HEK293 (cell line): ENCODE results near the gene MASP2.

Experiments used
- CTCF ChIA-PET: fragments of 350-600 bp; formaldehyde crosslinking; extraction: SDS; loops from one replicate; lab custom pipeline; 2021; ENCODE audit warnings: antibody characterized with exemption; lab: Yijun Ruan, JAX
- POLR2A ChIA-PET: fragments of 300-600 bp; formaldehyde crosslinking; extraction: SDS; loops from one replicate; lab custom pipeline; 2020; ENCODE audit warnings: antibody characterized with exemption, inconsistent platforms; lab: Yijun Ruan, JAX
- H3K27ac ChIP-seq: fragments of 200-500 bp; sonication (Bioruptor generic); 2 replicates; pipeline ENCODE4 v1.5.1; 2014; ENCODE audit warnings: low read depth, low read length, control low read depth, inconsistent platforms; ENCODE audit errors: extremely low read depth
- H3K36me3 ChIP-seq, 2 experiments: fragments of 200-500 bp in 1 of 2; sonication (Bioruptor generic) in 1 of 2; 1 replicate in 1 of 2; 2 replicates in 1 of 2; pipeline ENCODE4 v1.5.1; 2014 to 2017; ENCODE audit warnings: inconsistent platforms in 2 of 2, low read length in 2 of 2; ENCODE audit not compliant: control insufficient read depth in 2 of 2, insufficient read depth in 1 of 2
- H3K4me1 ChIP-seq: fragments of 200-500 bp; sonication (Bioruptor generic); 2 replicates; pipeline ENCODE4 v1.5.1; 2014; ENCODE audit warnings: mild to moderate bottlenecking, low read length, inconsistent platforms; ENCODE audit not compliant: control insufficient read depth, insufficient read depth
- H3K4me3 ChIP-seq: 2 replicates; pipeline ENCODE4 v1.5.1; 2011; ENCODE audit warnings: low read depth, mild to moderate bottlenecking, control low read depth, low read length, moderate library complexity
- H3K9me3 ChIP-seq: fragments of 200-500 bp; sonication (Bioruptor generic); 2 replicates; pipeline ENCODE4 v1.5.1; 2014; ENCODE audit warnings: low read depth, low read length, inconsistent platforms; ENCODE audit not compliant: control insufficient read depth, insufficient read depth
- ELK4 ChIP-seq: IDR thresholded peaks from 2 replicates; pipeline ENCODE4 v1.6.1; 2011; ENCODE audit warnings: mild to moderate bottlenecking, low read depth, low read length, borderline replicate concordance
- PRDM10 ChIP-seq: fragments of 450-650 bp; formaldehyde crosslinking; IDR thresholded peaks from 2 replicates; pipeline ENCODE4 v1.5.1; 2016; ENCODE audit warnings: missing biosample characterization, missing genetic modification characterization
- PRDM6 ChIP-seq: fragments of 450-650 bp; formaldehyde crosslinking; IDR thresholded peaks from 2 replicates; pipeline ENCODE4 v1.5.1; 2017; ENCODE audit warnings: missing biosample characterization, missing genetic modification characterization
- WT1 ChIP-seq: fragments of 450-650 bp; formaldehyde crosslinking; IDR thresholded peaks from 2 replicates; pipeline ENCODE4 v1.5.1; 2016; ENCODE audit warnings: missing biosample characterization, missing genetic modification characterization
- ZNF560 ChIP-seq: fragments of 450-650 bp; formaldehyde crosslinking; IDR thresholded peaks from 2 replicates; pipeline ENCODE4 v1.5.1; 2017; ENCODE audit warnings: missing biosample characterization, missing genetic modification characterization, borderline replicate concordance
- ZNF596 ChIP-seq: fragments of 450-650 bp; IDR thresholded peaks from 2 replicates; pipeline ENCODE4 v1.5.0; 2018; ENCODE audit warnings: missing biosample characterization, mild to moderate bottlenecking, missing genetic modification characterization, moderate library complexity

Gene MASP2

DNA sequence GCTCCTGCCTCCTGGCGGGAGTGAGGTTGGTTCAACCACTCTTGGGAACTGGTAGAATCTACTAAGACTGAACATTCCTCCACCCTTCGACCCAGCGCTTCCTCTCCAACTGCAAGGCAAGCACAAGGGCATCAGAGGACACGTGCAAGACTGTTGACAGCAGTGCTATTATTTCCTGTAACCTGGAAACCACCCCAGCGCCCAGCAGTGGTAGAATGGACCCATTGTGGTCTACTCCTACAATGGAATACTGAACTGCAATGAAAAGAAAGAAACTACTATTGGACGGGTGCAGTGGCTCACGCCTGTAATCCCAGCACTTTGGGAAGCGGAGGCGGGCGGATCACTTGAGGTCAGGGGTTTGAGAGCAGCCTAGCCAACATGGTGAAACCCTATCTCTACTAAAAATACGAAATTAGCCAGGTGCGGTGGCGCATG is 67.5 kb downstream of the MASP2 start (continued):
- TF ChIP-seq PRDM6 (tag by site-specific recombination) = no peak
- no peak for TF ChIP-seq ZNF560
- no peak for TF ChIP-seq ZNF596 (tag by site-specific recombination)
- no peak for TF ChIP-seq ELK4

DNA sequence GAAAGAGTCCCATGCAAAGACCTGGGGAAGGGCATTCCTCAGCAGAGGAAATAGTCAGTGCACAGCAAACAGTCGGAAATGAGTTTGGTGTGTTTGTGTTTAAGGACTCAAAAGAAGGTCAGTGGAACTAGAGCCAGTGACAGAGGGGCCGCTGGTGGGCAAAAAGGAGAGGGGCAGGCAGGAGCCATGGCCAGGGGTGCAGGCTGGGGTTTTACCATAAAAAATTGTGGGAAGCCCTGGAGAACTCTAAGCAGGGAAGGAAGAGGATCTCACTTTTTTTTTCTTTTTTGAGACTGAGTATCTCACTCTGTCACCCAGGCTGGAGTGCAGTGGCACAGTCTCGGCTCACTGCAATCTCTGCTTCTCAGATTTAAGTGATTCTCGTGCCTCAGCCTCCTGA is 68.3 kb downstream of the MASP2 start:
- ChIA-PET CTCF (no interaction called here), POLR2A (no interaction called here)
- H3K4me1 ChIP-seq = no peaks in the 10 kb centered on the region
- no peak overlapping the region for H3K4me3 ChIP-seq
- H3K27ac ChIP-seq = no peak overlapping the region
- H3K36me3 ChIP-seq = no peaks in the 10 kb centered on the region
- TF ChIP-seq WT1 (no peak), PRDM10 (peak; percentile 85)
- TF ChIP-seq, all 188 proteins: peak for 1
- no peaks in the 10 kb centered on the region for H3K9me3 ChIP-seq
